H9 (cell line): Measurements from ENCODE around the gene RNLS. TPM values are rescaled to one million over a fixed set of nuclear protein-coding genes. Genes with fewer than 3 reads are reported as not detected.

Source experiments
- DNase-seq: peaks from one replicate; pipeline ENCODE4 v3.0.0-alpha.2; 2017
- H2AFZ ChIP-seq: one replicate; pipeline ENCODE4 v1.6.1; 2013; ENCODE audit warnings: mild to moderate bottlenecking, low read length, control low read depth, moderate library complexity
- H2AK5ac ChIP-seq: 2 replicates; pipeline ENCODE4 v1.6.1; 2013; ENCODE audit warnings: low read length, control low read depth, mixed read lengths; ENCODE audit not compliant: insufficient read length
- H2BK120ac ChIP-seq: one replicate; pipeline ENCODE4 v1.6.1; 2013; ENCODE audit warnings: low read depth, mild to moderate bottlenecking, low read length, control low read depth, inconsistent platforms; ENCODE audit not compliant: poor library complexity, severe bottlenecking
- H2BK12ac ChIP-seq: 2 replicates; pipeline ENCODE4 v1.6.1; 2013; ENCODE audit warnings: low read length, control low read depth, mixed read lengths, low read depth; ENCODE audit not compliant: insufficient read length
- H2BK15ac ChIP-seq: 2 replicates; pipeline ENCODE4 v1.6.1; 2013; ENCODE audit warnings: low read depth, low read length, control low read depth
- H2BK20ac ChIP-seq: one replicate; pipeline ENCODE4 v1.6.1; 2013; ENCODE audit warnings: low read depth, mild to moderate bottlenecking, low read length, control low read depth, inconsistent platforms; ENCODE audit not compliant: poor library complexity, severe bottlenecking
- H2BK5ac ChIP-seq: 2 replicates; pipeline ENCODE4 v1.6.1; 2013; ENCODE audit warnings: low read length, control low read depth, mixed read lengths; ENCODE audit not compliant: insufficient read length
- H3K14ac ChIP-seq: 2 replicates; pipeline ENCODE4 v1.6.1; 2013; ENCODE audit warnings: low read length, control low read depth; ENCODE audit not compliant: insufficient read depth
- H3K18ac ChIP-seq: 2 replicates; pipeline ENCODE4 v1.6.1; 2013; ENCODE audit warnings: low read depth, mild to moderate bottlenecking, mixed read lengths, low read length, control low read depth; ENCODE audit not compliant: insufficient read length
- H3K23ac ChIP-seq: 2 replicates; pipeline ENCODE4 v1.6.1; 2013; ENCODE audit warnings: low read length, control low read depth, mixed read lengths, low read depth; ENCODE audit not compliant: insufficient read length
- H3K23me2 ChIP-seq: 2 replicates; pipeline ENCODE4 v1.6.1; 2013; ENCODE audit warnings: low read depth, mild to moderate bottlenecking, mixed read lengths, low read length, control low read depth; ENCODE audit not compliant: insufficient read length, poor library complexity, severe bottlenecking
- H3K27ac ChIP-seq: 2 replicates; pipeline ENCODE4 v1.5.1; 2013; ENCODE audit warnings: low read length, control low read depth, mixed read lengths, low read depth; ENCODE audit not compliant: insufficient read length
- H3K27me3 ChIP-seq: 2 replicates; pipeline ENCODE4 v1.6.1; 2013; ENCODE audit warnings: low read length, control low read depth, inconsistent platforms; ENCODE audit not compliant: insufficient read depth
- H3K4ac ChIP-seq: 2 replicates; pipeline ENCODE4 v1.6.1; 2013; ENCODE audit warnings: low read depth, mild to moderate bottlenecking, control low read depth, inconsistent platforms, low read length, moderate library complexity
- H3K4me1 ChIP-seq: 2 replicates; pipeline ENCODE4 v1.6.1; 2013; ENCODE audit warnings: low read length, control low read depth, inconsistent platforms; ENCODE audit not compliant: insufficient read depth
- H3K4me2 ChIP-seq: 2 replicates; pipeline ENCODE4 v1.6.1; 2013; ENCODE audit warnings: low read length, control low read depth, mixed read lengths; ENCODE audit not compliant: insufficient read length, insufficient read depth
- H3K56ac ChIP-seq: 2 replicates; pipeline ENCODE4 v1.6.1; 2013; ENCODE audit warnings: low read depth, mild to moderate bottlenecking, mixed read lengths, low read length, control low read depth; ENCODE audit not compliant: insufficient read length
- H3K79me1 ChIP-seq: 2 replicates; pipeline ENCODE4 v1.6.1; 2013; ENCODE audit warnings: low read depth, mild to moderate bottlenecking, moderate library complexity, low read length, control low read depth, inconsistent platforms; ENCODE audit not compliant: insufficient read depth, poor library complexity, severe bottlenecking
- H3K79me2 ChIP-seq: 2 replicates; pipeline ENCODE4 v1.6.1; 2013; ENCODE audit warnings: low read length, control low read depth, inconsistent platforms; ENCODE audit not compliant: insufficient read depth
- H3K9ac ChIP-seq: 2 replicates; pipeline ENCODE4 v1.6.1; 2013; ENCODE audit warnings: low read length, control low read depth, mixed read lengths; ENCODE audit not compliant: insufficient read length; ENCODE audit errors: extremely low read depth
- H3K9me3 ChIP-seq: one replicate; pipeline ENCODE4 v1.6.1; 2013; ENCODE audit warnings: low read depth, low read length, inconsistent platforms; ENCODE audit not compliant: control insufficient read depth
- H3T11ph ChIP-seq: one replicate; pipeline ENCODE4 v1.6.1; 2013; ENCODE audit warnings: mild to moderate bottlenecking, low read length, control low read depth, inconsistent platforms
- H4K20me1 ChIP-seq: one replicate; pipeline ENCODE4 v1.6.1; 2013; ENCODE audit not compliant: control insufficient read depth, insufficient read length, insufficient read depth
- H4K5ac ChIP-seq: 2 replicates; pipeline ENCODE4 v1.6.1; 2013; ENCODE audit warnings: low read depth, mild to moderate bottlenecking, mixed read lengths, low read length, control low read depth; ENCODE audit not compliant: insufficient read length
- H4K8ac ChIP-seq: replicated peaks from 2 replicates; pipeline ENCODE4 v1.6.1; 2013; ENCODE audit warnings: low read length, control low read depth, mixed read lengths, low read depth; ENCODE audit not compliant: insufficient read length
- H4K91ac ChIP-seq: 2 replicates; pipeline ENCODE4 v1.6.1; 2013; ENCODE audit warnings: low read depth, mild to moderate bottlenecking, moderate library complexity, mixed read lengths, low read length, control low read depth; ENCODE audit not compliant: insufficient read length
- H3K27ac Mint-ChIP-seq, 3 experiments: 2 replicates in 2 of 3; 3 replicates in 1 of 3; pipeline ENCODE4 v1.8.0; 2020 to 2021; ENCODE audit warnings: mixed read lengths in 3 of 3, mild to moderate bottlenecking in 1 of 3, moderate library complexity in 1 of 3
- H3K27me3 Mint-ChIP-seq: 2 replicates; pipeline ENCODE4 v1.8.0; 2021; ENCODE audit warnings: low read depth, mild to moderate bottlenecking, moderate library complexity, mixed read lengths
- H3K36me3 Mint-ChIP-seq, 3 experiments: 2 replicates in 2 of 3; 3 replicates in 1 of 3; pipeline ENCODE4 v1.8.0; 2020 to 2021; ENCODE audit warnings: low read depth in 3 of 3, mixed read lengths in 3 of 3; ENCODE audit not compliant: insufficient read depth in 1 of 3
- H3K4me1 Mint-ChIP-seq, 2 experiments: 2 replicates each; pipeline ENCODE4 v1.8.0; 2020; ENCODE audit warnings: mixed read lengths in 2 of 2
- H3K4me3 Mint-ChIP-seq, 2 experiments: 2 replicates in 1 of 2; 3 replicates in 1 of 2; pipeline ENCODE4 v1.8.0; 2020 to 2021; ENCODE audit warnings: mild to moderate bottlenecking in 2 of 2, mixed read lengths in 2 of 2, moderate library complexity in 1 of 2
- H3K9me3 Mint-ChIP-seq, 2 experiments: 2 replicates in 1 of 2; 3 replicates in 1 of 2; pipeline ENCODE4 v1.8.0; 2020; ENCODE audit warnings: mild to moderate bottlenecking in 2 of 2, mixed read lengths in 2 of 2, moderate library complexity in 1 of 2
- WGBS: extraction: QIAGEN DNeasy Blood & Tissue Kit; methylation state at CpG from one replicate; pipeline ENCODE4 v1.1.7; 2013; ENCODE audit warnings: missing lambda C conversion rate, low lambda C conversion rate, mixed read lengths; ENCODE audit not compliant: insufficient read length; ENCODE audit errors: extremely low coverage; 5-methylcytosine and 5-hydroxymethylcytosine counted together
- total RNA-seq: library from RNA; stranded (reverse); gene quantifications from 2 replicates; pipeline ENCODE4 v1.2.1, GENCODE V29; 2021
- TF ChIP-seq, protein P1 (sequence below): fragments of 200-600 bp; sonication (generic); conservative IDR thresholded peaks from 3 replicates; pipeline ENCODE4 v1.8.0; 2021; ENCODE audit warnings: antibody characterized with exemption, mild to moderate bottlenecking

The RNLS gene
- total RNA-seq, 1 experiment from 2014 or later: 7.5 TPM

- no peak overlapping the region for H2BK5ac ChIP-seq
- TF ChIP-seq, protein P1, sequence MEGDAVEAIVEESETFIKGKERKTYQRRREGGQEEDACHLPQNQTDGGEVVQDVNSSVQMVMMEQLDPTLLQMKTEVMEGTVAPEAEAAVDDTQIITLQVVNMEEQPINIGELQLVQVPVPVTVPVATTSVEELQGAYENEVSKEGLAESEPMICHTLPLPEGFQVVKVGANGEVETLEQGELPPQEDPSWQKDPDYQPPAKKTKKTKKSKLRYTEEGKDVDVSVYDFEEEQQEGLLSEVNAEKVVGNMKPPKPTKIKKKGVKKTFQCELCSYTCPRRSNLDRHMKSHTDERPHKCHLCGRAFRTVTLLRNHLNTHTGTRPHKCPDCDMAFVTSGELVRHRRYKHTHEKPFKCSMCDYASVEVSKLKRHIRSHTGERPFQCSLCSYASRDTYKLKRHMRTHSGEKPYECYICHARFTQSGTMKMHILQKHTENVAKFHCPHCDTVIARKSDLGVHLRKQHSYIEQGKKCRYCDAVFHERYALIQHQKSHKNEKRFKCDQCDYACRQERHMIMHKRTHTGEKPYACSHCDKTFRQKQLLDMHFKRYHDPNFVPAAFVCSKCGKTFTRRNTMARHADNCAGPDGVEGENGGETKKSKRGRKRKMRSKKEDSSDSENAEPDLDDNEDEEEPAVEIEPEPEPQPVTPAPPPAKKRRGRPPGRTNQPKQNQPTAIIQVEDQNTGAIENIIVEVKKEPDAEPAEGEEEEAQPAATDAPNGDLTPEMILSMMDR: no peak
- Mint-ChIP-seq H3K4me3 (no peak overlapping the region), H3K4me1 (no peaks in the 10 kb centered on the region), H3K36me3 (no peaks in the 10 kb centered on the region), H3K9me3 (no peaks in the 10 kb centered on the region), H3K27me3 (no peaks in the 10 kb centered on the region), H3K27ac (no peak overlapping the region)
- no peak overlapping the region for H2AFZ ChIP-seq
- H3K23me2 ChIP-seq: no peaks in the 10 kb centered on the region
- no peaks in the 10 kb centered on the region for H3K9me3 ChIP-seq
- H3K27me3 ChIP-seq: no peaks in the 10 kb centered on the region
- no peak overlapping the region for H2BK12ac ChIP-seq
- H3K4me2 ChIP-seq: no peak overlapping the region
- no peak overlapping the region for H4K5ac ChIP-seq
- H3K79me2 ChIP-seq: no peaks in the 10 kb centered on the region
- no CpG with 5 or more reads among the region's 1 CpG for WGBS
- H3K14ac ChIP-seq: no peak overlapping the region
- no peak overlapping the region for H3K23ac ChIP-seq
- H2AK5ac ChIP-seq: no peak overlapping the region
- H4K20me1 ChIP-seq: no peaks in the 10 kb centered on the region
- H3K56ac ChIP-seq: no peak overlapping the region
- DNase-seq: no peak
- H2BK20ac ChIP-seq: no peak overlapping the region
- H3K27ac ChIP-seq: no peak overlapping the region
- no peak overlapping the region for H2BK120ac ChIP-seq
- H4K91ac ChIP-seq: no peak overlapping the region
- no peak overlapping the region for H2BK15ac ChIP-seq
- H3K18ac ChIP-seq: no peak overlapping the region
- H4K8ac ChIP-seq: no peak overlapping the region
- no peaks in the 10 kb centered on the region for H3K79me1 ChIP-seq
- no peak overlapping the region for H3K9ac ChIP-seq
- no peaks in the 10 kb centered on the region for H3K4me1 ChIP-seq
- H3K4ac ChIP-seq: no peak overlapping the region
- no peak overlapping the region for H3T11ph ChIP-seq
These were observed 154.1 kb downstream of the RNLS start for GRCh38 chr10:88428976-88429375.
